Activated naive CD4-positive, alpha-beta T cell treated with anti-CD3 and anti-CD28 coated beads, Interleukin-2, amount 10 ng/mL, durations not matched to agents 7 days and 5 days (primary cell): ENCODE measurements around the gene ADAMTS2.
"Not testable (repeated sequence)": the region's sequence is repeated elsewhere in the genome, so short reads cannot be mapped to it uniquely, and the experiment has no call there.

Experiments
- CTCF ChIA-PET: fragments of 350-600 bp; sonication (Branson Sonifier 250); formaldehyde crosslinking; loops from one replicate; lab custom pipeline; 2021; ENCODE audit warnings: antibody characterized with exemption; lab: Charles Lee
- DNase-seq: peaks from one replicate; pipeline ENCODE4 v3.0.0-alpha.2; 2020
- H3K27ac Mint-ChIP-seq: one replicate; pipeline ENCODE4 v1.8.0; 2021; ENCODE audit warnings: mild to moderate bottlenecking, moderate library complexity, mixed read lengths
- H3K27me3 Mint-ChIP-seq: one replicate; pipeline ENCODE4 v1.8.0; 2021; ENCODE audit warnings: mild to moderate bottlenecking, mixed read lengths
- H3K36me3 Mint-ChIP-seq: one replicate; pipeline ENCODE4 v1.8.0; 2021; ENCODE audit warnings: mixed read lengths
- H3K4me1 Mint-ChIP-seq: one replicate; pipeline ENCODE4 v1.8.0; 2021; ENCODE audit warnings: mixed read lengths
- H3K4me3 Mint-ChIP-seq: one replicate; pipeline ENCODE4 v1.8.0; 2021; ENCODE audit warnings: mild to moderate bottlenecking, moderate library complexity, mixed read lengths
- H3K9me3 Mint-ChIP-seq: one replicate; pipeline ENCODE4 v1.8.0; 2021; ENCODE audit warnings: mixed read lengths

Gene ADAMTS2

GRCh38 chr5:179287631-179288030 is 57.6 kb downstream of the ADAMTS2 start:
- Mint-ChIP-seq H3K4me3 (no peak overlapping the region), H3K27me3 (no peaks in the 10 kb centered on the region), H3K36me3 (no peaks in the 10 kb centered on the region), H3K4me1 (no peaks in the 10 kb centered on the region), H3K27ac (no peak overlapping the region), H3K9me3 (no peaks in the 10 kb centered on the region)
- no peak for DNase-seq
- CTCF ChIA-PET, result no interaction called here

- Mint-ChIP-seq H3K9me3 (no peaks in the 10 kb centered on the region), H3K4me3 (no peak overlapping the region), H3K27me3 (no peaks in the 10 kb centered on the region), H3K4me1 (no peaks in the 10 kb centered on the region), H3K27ac (no peak overlapping the region), H3K36me3 (no peaks in the 10 kb centered on the region)
- DNase-seq, result no peak
- CTCF ChIA-PET, result no interaction called here
Measured at GRCh38 chr5:179287071-179287470, 58.2 kb downstream of the ADAMTS2 start.

DNA sequence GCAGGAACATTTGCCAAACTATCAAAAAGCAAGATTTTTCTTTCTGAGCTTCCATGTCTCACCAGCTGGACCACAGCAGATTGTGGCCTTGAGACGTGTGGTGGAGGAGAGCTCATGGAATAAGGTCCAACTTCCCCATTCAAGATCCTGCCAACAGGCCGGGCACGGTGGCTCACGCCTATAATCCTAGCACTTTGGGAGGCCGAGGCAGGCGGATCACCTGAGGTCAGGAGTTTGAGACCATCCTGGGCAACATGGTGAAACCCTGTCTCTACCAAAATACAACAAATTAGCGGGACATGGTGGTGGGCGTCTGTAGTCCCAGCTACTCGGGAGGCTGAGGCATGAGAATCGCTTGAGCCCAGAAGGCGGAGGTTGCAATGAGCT is 59.5 kb downstream of the ADAMTS2 start:
- H3K9me3 Mint-ChIP-seq, DNase-seq, CTCF ChIA-PET, H3K4me3 Mint-ChIP-seq, H3K36me3 Mint-ChIP-seq, H3K4me1 Mint-ChIP-seq, H3K27ac Mint-ChIP-seq, H3K27me3 Mint-ChIP-seq: not testable (repeated sequence)

GRCh38 chr5:179284751-179285631 is 60.3 kb downstream of the ADAMTS2 start:
- no peaks in the 10 kb centered on the region for H3K36me3 Mint-ChIP-seq
- H3K27me3 Mint-ChIP-seq, result no peaks in the 10 kb centered on the region
- H3K27ac Mint-ChIP-seq, result no peak overlapping the region
- no peaks in the 10 kb centered on the region for H3K9me3 Mint-ChIP-seq
- CTCF ChIA-PET, result no interaction called here
- H3K4me3 Mint-ChIP-seq, result no peak overlapping the region
- H3K4me1 Mint-ChIP-seq, result no peaks in the 10 kb centered on the region
- no peak for DNase-seq

- H3K36me3 Mint-ChIP-seq, H3K4me1 Mint-ChIP-seq, H3K9me3 Mint-ChIP-seq, H3K27ac Mint-ChIP-seq, CTCF ChIA-PET, DNase-seq, H3K4me3 Mint-ChIP-seq, H3K27me3 Mint-ChIP-seq: not testable (repeated sequence)
Measured at GRCh38 chr5:179283908-179284307, 61.4 kb downstream of the ADAMTS2 start.

- no peaks in the 10 kb centered on the region for H3K36me3 Mint-ChIP-seq
- no peaks in the 10 kb centered on the region for H3K4me1 Mint-ChIP-seq
- H3K4me3 Mint-ChIP-seq, result no peak overlapping the region
- no peaks in the 10 kb centered on the region for H3K9me3 Mint-ChIP-seq
- no peak overlapping the region for H3K27ac Mint-ChIP-seq
- H3K27me3 Mint-ChIP-seq, result no peaks in the 10 kb centered on the region
- no peak for DNase-seq
- CTCF ChIA-PET, result no interaction called here
Measured at GRCh38 chr5:179281694-179282093, 63.6 kb downstream of the ADAMTS2 start.

GRCh38 chr5:179280095-179280490 is 65.2 kb downstream of the ADAMTS2 start:
- Mint-ChIP-seq H3K27ac (no peak overlapping the region), H3K4me1 (no peaks in the 10 kb centered on the region), H3K4me3 (no peak overlapping the region), H3K36me3 (no peaks in the 10 kb centered on the region), H3K9me3 (no peaks in the 10 kb centered on the region), H3K27me3 (no peaks in the 10 kb centered on the region)
- CTCF ChIA-PET, result no interaction called here
- DNase-seq, result no peak

DNA sequence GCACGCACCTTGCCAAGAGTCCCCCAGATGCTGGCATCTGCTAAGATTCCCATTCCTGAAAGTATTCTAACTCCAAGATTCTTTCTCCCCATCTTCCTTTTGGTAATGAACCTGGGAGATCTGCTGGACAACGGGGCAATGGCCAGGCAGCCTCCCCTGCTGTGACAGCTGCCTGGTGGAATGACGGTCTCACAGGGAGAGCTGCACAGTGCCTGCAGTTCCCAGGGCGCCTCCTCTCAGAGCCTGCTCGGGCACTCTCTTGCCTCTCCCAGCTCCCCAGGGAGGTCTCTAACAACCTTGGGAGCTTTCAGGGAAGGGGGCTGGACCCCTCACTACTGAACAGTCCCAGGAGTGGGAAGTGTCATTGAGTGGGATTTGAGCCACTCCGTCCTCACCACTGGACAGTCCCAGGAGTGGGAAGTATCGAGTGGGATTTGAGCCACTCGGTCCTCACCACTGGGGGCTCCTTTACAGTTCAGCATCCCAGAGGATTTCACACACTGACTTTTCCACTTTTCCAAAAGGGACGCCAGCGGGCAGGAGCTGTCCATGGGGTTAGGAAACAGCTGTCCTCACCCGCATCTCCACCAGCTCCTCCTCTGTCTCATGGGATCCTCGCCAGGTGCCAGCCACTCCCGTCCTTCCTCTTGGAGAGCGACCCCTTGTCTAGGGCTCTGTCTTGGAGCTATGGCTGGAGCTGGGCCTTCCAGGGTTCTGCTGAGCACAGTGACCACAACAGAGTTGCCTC is 65.7 kb downstream of the ADAMTS2 start:
- CTCF ChIA-PET, result no interaction called here

GRCh38 chr5:179278546-179278945 is 66.7 kb downstream of the ADAMTS2 start:
- no peaks in the 10 kb centered on the region for H3K4me1 Mint-ChIP-seq
- H3K4me3 Mint-ChIP-seq, result no peak overlapping the region

More for the DNA sequence above, 65.7 kb downstream of the ADAMTS2 start:
- Mint-ChIP-seq H3K36me3 (no peaks in the 10 kb centered on the region), H3K4me3 (no peak overlapping the region), H3K4me1 (no peaks in the 10 kb centered on the region), H3K27me3 (no peaks in the 10 kb centered on the region), H3K9me3 (no peaks in the 10 kb centered on the region), H3K27ac (peak overlapping the region; percentile 8)
- no peak for DNase-seq

DNA sequence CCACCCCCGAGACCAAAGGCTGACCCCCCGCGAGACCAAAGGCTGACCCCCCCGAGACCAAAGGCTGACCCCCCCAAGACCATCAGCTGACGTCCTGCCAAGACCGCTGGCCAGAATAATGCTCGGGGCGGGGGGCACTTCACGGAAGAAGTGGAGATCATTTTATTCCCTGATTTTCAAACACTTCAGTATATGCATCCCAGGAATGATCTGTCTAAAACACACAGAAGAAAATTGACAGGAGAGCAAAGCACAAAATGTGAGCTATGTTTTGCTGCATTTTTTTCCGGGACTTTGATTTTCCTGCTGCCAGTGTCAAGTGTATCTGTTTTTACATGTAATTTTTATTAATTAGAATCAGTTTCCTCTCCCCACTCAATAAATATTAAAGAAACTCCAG is 67.1 kb downstream of the ADAMTS2 start:
- Mint-ChIP-seq H3K4me1 (no peaks in the 10 kb centered on the region), H3K27me3 (no peaks in the 10 kb centered on the region), H3K4me3 (no peak overlapping the region), H3K36me3 (no peaks in the 10 kb centered on the region), H3K9me3 (no peaks in the 10 kb centered on the region), H3K27ac (no peak overlapping the region)
- no peak for DNase-seq
- CTCF ChIA-PET, result no interaction called here

More at GRCh38 chr5:179278546-179278945, 66.7 kb downstream of the ADAMTS2 start:
- no peaks in the 10 kb centered on the region for H3K27me3 Mint-ChIP-seq
- no peak overlapping the region for H3K27ac Mint-ChIP-seq
- no peaks in the 10 kb centered on the region for H3K9me3 Mint-ChIP-seq
- H3K36me3 Mint-ChIP-seq, result no peaks in the 10 kb centered on the region
- DNase-seq, result no peak
- CTCF ChIA-PET, result no interaction called here

DNA sequence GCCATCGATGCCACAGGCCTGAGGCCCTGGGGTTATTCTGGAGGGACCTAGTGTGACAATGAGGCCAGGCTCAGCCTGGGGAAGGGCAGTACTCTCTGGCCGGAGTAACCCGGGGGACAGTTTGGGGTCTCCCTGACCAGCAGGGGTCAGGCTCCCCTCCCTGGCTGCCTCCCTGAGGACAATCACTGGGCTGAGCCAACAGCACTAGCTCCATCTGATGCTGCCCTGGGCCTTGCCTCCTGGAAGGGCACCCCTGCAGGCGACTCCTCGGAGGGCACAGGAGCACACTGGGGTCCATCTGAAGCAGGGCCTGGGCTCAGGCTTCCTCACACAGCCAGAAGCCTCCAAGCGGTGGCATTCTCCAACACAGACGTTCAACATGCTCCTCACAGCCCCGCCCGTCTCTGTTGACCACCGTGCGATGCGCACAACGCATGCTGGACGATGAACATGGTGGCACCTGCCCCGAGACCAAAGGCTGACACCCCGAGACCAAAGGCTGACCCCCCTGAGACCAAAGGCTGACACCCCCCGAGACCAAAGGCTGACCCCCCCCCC is 68.3 kb downstream of the ADAMTS2 start:
- no peak overlapping the region for H3K27ac Mint-ChIP-seq
- no peak for DNase-seq
- CTCF ChIA-PET, result no interaction called here
- H3K4me1 Mint-ChIP-seq, result no peaks in the 10 kb centered on the region
- H3K4me3 Mint-ChIP-seq, result no peak overlapping the region
- no peaks in the 10 kb centered on the region for H3K27me3 Mint-ChIP-seq
- no peaks in the 10 kb centered on the region for H3K36me3 Mint-ChIP-seq
- H3K9me3 Mint-ChIP-seq, result no peaks in the 10 kb centered on the region

DNA sequence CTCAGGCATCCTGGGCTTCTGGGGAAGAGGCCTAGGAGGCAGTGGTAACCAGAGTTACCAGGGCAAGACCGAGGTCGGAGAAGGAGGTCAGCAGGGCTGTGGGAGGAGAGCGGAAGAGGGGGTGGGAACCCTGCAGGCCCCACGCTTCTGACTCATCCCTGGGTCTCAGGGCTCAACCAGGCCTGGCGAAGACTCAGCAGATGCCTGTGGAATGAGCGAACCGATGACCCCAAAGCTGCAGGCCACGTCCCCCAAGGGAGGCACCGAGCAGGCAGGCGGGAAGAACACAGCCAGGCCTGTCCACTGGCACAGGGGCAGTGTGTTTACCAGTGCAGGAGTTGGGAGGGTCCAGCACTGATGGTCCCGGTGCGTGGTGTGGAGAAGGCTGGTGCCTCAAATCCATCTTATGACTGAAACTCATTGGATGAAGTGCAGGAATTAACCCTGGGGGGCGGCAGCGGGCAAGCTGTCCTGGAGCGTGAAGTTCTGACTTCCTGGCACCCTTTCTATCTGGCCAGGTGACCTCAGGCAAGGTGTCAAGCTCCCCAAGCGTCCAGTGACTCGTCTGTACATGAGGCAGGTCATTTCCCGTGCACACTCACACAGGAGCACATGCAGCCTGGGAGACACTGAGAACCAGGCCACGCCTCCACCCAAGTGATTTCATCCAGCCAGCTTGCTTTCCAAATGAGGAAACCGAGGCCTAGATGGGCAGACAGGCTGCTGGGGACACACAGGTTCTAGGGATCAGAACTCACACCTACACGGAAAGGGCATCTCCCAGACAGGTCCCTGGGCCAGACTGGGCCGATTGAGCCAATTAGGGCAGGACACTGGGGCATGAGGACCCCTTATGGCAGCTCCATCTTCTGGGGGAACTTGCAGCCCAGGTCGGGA is 69.1 kb downstream of the ADAMTS2 start:
- Mint-ChIP-seq H3K36me3 (no peaks in the 10 kb centered on the region), H3K9me3 (no peaks in the 10 kb centered on the region), H3K27me3 (no peaks in the 10 kb centered on the region), H3K4me1 (no peaks in the 10 kb centered on the region), H3K4me3 (no peak overlapping the region), H3K27ac (no peak overlapping the region)
- CTCF ChIA-PET, result no interaction called here
- no peak for DNase-seq

GRCh38 chr5:179275381-179275878 is 69.8 kb downstream of the ADAMTS2 start:
- no peaks in the 10 kb centered on the region for H3K27me3 Mint-ChIP-seq
- H3K4me3 Mint-ChIP-seq, result no peak overlapping the region
- H3K36me3 Mint-ChIP-seq, result no peaks in the 10 kb centered on the region
- CTCF ChIA-PET, result no interaction called here
- no peaks in the 10 kb centered on the region for H3K9me3 Mint-ChIP-seq
- no peak overlapping the region for H3K27ac Mint-ChIP-seq
- no peak for DNase-seq
- H3K4me1 Mint-ChIP-seq, result no peaks in the 10 kb centered on the region
